Brain pericyte (primary cell): ENCODE results near the gene DHRS7C.
"Not testable (repeated sequence)": the region's sequence is repeated elsewhere in the genome, so short reads cannot be mapped to it uniquely, and the experiment has no call there.

ENCODE experiments used
- DNase-seq: peaks from one replicate; pipeline ENCODE4 v3.0.0-alpha.2; 2012; ENCODE audit warnings: low read depth, low spot score

Gene DHRS7C

GRCh38 chr17:9810100-9810949, 18.9 kb upstream of the DHRS7C start:
- DNase-seq: no peak

DNA sequence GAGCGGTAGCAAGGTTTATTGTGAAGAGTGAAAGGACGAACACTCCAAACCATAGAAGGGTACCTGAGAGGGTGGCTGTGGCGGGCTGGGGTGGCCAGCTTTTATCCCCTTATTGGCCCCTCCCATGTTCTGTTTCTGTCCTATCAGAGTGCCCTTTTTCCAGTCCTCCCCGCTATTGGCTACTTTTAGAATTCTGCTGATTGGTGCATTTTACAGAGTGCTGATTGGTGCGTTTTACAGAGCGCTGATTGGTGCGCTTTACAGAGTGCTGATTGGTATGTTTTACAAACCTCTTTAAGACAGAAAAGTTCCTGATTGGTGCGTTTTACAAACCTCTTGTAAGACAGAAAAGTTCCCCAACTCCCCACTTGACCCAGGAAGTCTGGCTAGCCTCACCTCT, 18.0 kb upstream of the DHRS7C start:
- no peak for DNase-seq

DNA sequence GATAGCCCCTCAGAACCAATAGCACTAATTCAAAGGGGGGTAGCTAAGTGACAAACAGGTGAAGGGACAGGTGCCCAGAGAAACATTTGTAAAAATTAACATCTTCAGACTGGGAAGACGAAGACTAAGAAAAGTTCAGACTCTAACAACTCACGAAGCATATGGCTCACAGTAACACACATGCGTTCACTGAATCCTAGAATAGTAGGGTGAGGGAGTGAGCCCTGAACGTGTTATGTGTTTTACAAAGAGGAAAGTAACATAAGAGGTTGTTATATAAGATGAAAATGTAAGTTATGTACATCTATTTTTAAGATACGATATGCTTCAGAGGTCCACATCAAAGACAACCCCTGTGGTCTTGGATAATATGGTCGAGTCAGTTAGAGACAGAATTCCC, 15.3 kb upstream of the DHRS7C start:
- no peak for DNase-seq

DNA sequence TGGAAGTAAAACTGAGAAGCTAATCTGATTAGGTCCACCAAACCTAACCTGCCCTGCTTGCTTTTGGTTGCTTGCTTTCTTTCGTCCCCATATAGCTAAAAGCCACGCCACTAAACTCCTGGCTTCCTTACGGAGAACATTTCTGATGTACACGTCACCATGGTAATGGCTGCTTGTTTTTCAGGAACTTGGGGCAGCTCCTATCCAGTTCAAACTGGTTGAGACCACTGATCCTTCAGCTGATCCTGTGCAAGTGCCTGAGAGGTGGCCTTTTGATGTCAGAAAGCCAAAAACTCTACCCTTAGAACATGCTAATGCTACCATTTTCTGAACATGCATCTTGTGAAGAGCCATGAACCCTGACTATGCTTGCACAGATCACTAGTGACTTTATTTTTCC, 14.4 kb upstream of the DHRS7C start:
- no peak for DNase-seq

DNA sequence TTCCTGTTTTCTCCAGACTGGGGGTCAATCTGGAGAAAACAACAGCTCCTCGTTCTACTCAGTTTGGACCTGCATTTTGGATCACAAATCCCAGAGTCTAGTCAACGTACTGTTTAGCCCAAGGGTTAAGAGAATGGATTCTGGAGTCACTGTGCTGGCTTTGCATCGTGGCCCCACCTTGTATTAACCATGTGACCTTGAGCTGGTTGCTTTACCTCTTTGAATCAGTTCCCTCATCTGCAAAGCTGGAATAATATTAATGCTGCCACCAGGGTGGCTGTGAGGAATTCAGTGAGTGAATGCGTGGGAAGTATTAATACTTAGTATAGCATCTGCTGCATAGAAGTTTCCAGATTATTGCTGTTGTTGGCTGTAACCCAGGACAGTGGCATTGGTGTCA, 11.3 kb upstream of the DHRS7C start:
- DNase-seq: no peak

DNA sequence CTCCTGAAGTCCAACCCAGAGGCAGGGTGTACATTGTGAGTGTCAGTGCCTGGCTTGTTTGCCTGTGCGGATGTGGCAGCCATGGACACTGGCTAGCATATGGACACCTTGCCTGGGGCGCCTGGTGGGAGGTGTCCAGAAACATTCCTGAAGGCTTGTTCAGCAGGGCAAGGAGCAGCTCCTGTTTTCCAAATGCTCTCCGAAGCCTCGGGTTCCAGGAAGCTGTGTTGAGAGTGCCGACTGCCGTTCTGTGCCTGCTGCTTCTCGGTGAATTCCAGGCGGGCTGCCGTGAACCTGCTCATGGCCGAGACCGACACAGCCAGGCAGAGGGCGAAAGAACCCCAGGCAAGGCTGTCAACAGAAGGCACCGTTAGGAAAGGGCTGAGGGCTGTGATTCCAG, 10.9 kb upstream of the DHRS7C start:
- no peak for DNase-seq

GRCh38 chr17:9801505-9801904, 10.1 kb upstream of the DHRS7C start:
- DNase-seq: no peak

- no peak for DNase-seq
Observed at GRCh38 chr17:9798724-9799123, 7.3 kb upstream of the DHRS7C start.

GRCh38 chr17:9798008-9798407, 6.6 kb upstream of the DHRS7C start:
- DNase-seq: no peak

- DNase-seq: no peak
Observed at GRCh38 chr17:9792181-9792840, 919 bp upstream of the DHRS7C start.

DNA sequence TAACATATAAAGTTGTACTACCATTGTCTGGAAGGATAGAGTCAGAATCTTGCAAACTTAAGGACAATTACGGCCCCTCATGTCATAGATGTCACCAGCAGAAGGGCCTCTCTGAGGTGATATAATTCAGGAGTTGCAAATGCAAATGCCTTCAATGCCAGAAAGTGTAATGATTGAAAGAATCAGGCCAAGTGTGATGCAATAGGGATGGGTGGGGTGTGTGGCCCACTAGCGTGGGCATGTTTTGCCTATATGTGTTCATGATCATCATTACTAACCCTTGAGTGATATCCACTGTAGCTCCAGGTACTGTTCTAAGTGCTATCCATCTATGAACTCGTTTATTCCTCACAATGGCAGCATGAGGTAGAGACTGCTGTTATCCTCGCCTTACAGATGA, 1.1 kb downstream of the DHRS7C start:
- DNase-seq: no peak

DNA sequence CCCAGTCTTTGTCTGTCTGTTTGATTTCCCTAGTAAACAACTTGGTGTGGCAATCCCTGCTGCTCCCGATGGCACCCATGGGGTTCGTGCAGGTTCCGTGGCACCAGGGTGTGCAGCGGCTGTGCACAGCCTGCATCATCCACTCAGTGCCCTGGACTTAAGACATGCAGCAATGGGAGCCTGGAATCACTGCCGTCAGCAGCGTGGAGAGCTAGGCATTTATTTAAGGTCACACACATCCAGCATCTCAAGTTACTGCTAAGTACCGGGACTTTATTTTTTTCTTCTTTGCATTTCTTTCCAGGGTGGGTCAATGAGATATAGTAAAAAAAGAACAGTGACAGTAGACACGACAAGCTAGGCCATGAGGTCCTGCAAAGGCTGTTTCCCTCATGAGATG, 2.8 kb downstream of the DHRS7C start:
- DNase-seq: no peak

- no peak for DNase-seq
Observed at GRCh38 chr17:9784544-9784943, 6.8 kb downstream of the DHRS7C start.

DNA sequence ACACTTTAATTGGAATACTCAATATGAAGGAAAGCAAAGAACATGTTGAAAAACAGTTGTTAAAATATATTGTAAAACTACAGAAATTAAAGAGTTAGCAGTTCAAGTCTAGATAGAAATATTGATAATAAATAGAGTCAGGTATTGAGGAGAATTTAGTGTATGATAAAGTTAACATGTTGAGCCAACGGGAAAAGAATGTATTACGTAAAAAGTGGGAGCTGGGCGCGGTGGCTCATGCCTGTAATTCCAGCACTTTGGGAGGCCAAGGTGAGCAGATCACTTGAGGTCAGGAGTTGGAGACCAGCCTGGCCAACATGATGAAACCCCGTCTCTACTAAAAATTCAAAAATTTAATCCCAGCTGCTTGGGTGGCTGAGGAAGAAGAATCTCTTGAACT, 7.9 kb downstream of the DHRS7C start:
- DNase-seq: not testable (repeated sequence)

DNA sequence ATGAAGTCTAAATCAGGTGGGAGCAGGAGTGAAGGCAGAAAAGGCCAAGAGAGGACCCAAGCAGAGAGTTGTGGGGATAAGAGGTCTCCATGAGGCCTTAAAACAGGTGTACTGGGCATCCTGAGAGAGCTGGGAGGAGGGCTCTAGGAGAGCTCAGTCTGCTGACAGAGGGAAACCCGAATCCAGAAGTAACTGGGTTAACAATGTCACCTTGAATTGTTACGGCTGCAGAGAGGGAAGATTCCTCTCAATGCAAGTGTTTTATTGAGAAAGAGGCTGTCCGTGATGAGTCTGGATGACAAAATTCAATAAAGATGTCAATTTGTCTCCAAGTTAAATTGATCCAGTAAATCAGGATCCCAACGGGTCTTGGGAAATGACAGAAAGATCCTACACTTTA, 8.3 kb downstream of the DHRS7C start:
- no peak for DNase-seq

DNA sequence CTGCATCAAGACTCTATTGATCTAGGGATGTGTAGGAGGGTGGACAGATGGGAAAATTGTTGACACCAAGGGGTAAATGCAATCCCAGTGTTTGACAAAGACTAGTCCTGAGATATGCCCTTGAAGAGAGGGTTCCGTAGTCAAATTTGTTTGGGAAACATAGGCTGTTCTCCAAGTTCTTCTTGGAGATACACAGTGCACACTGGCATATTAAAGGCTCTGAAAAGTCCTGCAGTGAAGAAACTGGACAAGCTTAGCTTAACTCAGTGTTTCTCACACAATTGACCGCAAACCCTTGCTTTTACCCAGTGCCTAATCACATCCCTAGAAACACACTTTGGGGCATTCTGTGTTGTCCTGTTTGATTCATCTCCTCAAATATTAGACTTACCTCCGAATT, 10.8 kb downstream of the DHRS7C start:
- DNase-seq: no peak

DNA sequence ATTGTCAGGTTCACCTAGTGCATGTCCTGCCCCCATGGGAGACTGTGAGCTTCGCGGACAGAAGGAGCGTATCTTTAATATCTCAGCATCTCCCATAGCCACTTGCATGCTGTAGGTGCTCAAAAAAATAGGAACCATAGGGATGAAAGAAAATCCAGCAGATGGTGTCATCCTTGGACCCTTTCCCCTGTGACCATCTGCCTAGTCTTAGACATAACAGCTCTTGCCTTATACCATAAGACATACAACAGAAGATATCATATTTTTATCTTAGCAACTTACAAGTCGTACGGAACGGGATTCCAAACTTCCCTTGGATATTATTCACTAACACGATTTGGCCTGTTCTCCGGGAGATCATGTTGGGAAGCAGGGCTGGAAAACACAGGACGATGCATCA, 14.5 kb downstream of the DHRS7C start:
- DNase-seq: no peak

GRCh38 chr17:9772658-9773057, 18.7 kb downstream of the DHRS7C start:
- DNase-seq: no peak

DNA sequence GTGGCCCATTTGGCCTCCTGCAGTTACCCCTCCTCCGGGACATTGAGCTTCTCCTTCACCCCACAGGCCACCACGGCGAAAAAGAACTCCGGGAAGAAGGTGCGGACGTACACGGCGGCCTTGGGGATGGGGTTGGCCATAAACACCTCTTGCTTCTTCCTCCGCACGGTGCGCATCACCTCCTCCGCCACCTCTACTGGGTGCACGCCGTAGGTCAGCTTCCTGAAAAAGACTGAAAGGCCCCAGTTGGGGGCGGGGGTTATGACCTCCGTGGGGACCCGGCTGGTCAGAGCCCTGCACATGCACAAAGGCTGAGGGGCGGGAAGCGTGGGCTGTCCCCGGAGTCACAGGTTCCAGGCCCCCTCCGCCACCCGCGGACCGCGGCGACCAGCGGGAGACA, 19.9 kb downstream of the DHRS7C start:
- DNase-seq: no peak

DNA sequence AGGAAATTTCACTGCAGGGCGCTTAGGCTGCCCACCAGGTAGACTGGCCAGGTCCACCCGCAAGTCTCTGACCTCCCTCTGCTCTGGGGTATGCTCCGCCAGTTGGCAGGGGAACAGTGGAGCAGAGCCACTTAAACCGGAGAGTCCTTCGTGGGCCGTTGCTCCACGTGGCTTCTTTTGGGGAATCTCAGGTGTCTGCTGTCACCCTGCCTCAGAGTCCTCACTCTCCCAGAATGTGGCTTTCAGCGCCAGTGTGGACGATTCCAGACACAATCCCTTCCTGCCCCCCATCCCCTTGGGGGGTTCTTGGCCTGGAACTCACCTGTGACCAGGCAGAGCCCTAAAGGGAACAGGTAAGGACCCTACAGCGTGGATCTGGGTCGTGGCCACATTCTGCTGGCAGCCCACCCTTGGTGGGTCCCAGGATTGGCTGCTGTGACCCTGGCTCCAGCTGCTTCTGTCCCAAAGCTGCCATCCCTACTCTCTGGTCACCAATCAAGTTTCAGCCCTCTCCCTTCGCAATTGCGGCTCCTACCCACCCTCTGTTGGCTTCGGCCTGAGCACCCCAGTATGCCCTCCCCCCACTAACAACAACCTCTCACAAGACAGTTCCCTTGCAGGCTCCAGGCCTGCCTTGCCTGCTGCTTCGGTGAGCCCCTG, 22.2 kb downstream of the DHRS7C start:
- no peak for DNase-seq

- DNase-seq: no peak
Observed at GRCh38 chr17:9768381-9768934, 22.9 kb downstream of the DHRS7C start.

DNA sequence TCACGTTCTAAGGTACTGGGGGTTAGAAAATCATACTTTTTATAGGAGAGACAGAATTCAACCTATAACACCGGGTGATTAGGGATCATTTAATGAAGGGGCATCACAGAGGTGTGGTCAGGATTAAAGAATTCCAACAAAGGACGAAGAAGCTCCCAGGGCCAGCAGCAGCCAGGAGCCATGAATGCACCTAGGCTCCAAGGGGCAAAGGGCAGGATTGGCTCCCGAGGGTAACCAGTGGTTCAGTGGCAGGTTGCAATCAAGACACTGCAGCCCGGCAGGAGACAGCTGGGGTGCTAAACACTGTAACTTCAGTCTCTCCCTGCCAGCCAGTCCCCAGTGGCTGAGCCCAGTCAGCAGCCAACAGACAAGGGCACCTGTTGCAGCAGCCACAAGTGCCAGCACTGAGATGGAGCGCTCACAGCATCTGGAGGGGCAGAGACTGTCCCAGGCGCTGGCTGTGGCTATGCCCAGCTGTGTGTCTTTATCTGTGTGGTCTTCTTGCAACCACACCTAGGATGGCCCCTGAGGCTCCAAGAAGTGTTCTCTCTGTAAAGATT, 23.9 kb downstream of the DHRS7C start:
- DNase-seq: no peak
